ENCODE data around the gene IFT74.

- TF ChIP-seq REPIN1 (CRISPR knock-in tag; IDR thresholded peaks at IDR 0.05; ENCODE audit: borderline replicate concordance, low read depth) (no peak), ATF3 (CRISPR knock-in tag; IDR thresholded peaks at IDR 0.05) (no peak), ADNP (CRISPR knock-in tag; IDR thresholded peaks at IDR 0.05) (no peak), ZNF878 (CRISPR knock-in tag; IDR thresholded peaks at IDR 0.05) (no peak), IRF9 (CRISPR knock-in tag; IDR thresholded peaks at IDR 0.05; ENCODE audit: borderline replicate concordance) (no peak), HMGXB4 (CRISPR knock-in tag; IDR thresholded peaks at IDR 0.05; ENCODE audit: borderline replicate concordance in 1 of 2, low read depth in 1 of 2) (no peak), THAP7 (CRISPR knock-in tag; IDR thresholded peaks at IDR 0.05) (no peak), ZNF788 (CRISPR knock-in tag; IDR thresholded peaks at IDR 0.05; ENCODE audit: borderline replicate concordance) (no peak), ZNF121 (CRISPR knock-in tag; IDR thresholded peaks at IDR 0.05) (no peak), ZNF513 (CRISPR knock-in tag; conservative IDR thresholded peaks at IDR 0.05) (no peak), CTCF (CRISPR knock-in tag; IDR thresholded peaks at IDR 0.05) (no peak), SNRNP70 (IDR thresholded peaks at IDR 0.05; ENCODE audit: low read depth, low read length) (no peak), MXI1 (IDR thresholded peaks at IDR 0.05; ENCODE audit: borderline replicate concordance, low read depth, low read length) (no peak), HDAC2 (CRISPR knock-in tag; IDR thresholded peaks at IDR 0.05) (no peak)
These were observed 73.0 kb downstream of the IFT74 start for GRCh38 chr9:27029186-27029585.

All from HepG2 (cell line).